ENCODE data around the gene GLIPR1. TPM values are rescaled to one million over a fixed set of nuclear protein-coding genes. Genes with fewer than 3 reads are reported as not detected.

GLIPR1 gene
- total RNA-seq, 2 experiments from 2014 or later: 41.3 to 47.7 TPM

DNA sequence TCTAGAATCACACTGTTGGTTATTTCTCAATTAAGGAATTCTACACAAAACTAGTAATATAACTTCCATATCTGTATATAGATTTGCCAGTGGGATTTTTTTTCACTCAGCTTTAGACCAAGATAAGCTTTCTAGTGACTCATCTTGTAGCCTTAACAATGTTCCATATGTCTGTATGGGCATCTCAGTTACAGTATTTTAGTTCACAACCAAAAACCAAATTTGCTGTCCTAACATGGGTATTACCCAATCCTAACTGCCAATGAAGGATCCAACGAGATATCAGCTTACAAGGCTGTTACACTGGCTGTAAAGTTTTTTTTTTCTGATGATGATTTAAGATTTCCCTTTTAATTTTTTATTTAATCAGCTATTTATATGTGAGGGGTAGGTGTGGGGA lies 62.4 kb downstream of the GLIPR1 start:
- intact Hi-C loops (cut with DNase I, micrococcal nuclease): no loop called here
- CTCF ChIA-PET: interaction anchor here (1.6 kb wide), 1 partner anchor 16 kb away, joined by 4 read pairs; no protein-coding TSS in a partner anchor
- POLR2A ChIA-PET: no interaction called here

DNA sequence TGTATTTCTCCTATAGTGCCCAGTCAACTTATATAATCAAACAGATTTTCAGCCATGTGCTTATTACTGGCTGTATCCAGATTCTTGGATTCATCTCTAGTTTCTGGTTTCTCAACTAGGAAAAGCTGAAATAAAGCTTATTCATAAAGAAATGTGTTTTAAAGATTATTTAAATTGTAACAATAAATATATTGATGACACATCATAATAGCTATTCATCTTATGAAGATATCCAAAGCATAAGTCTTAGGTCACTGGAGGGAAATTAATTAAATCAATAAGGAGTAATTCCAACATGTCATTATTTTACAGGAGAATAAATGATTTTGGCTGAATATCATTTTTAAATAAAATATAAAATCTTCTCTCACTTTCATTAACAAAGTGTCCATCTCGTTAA lies 63.0 kb downstream of the GLIPR1 start:
- H3K27me3 ChIP-seq (ENCODE audit: control insufficient read depth in 1 of 2, insufficient read depth in 2 of 2, low read length in 2 of 2): peaks cover 4 to 6% of the 10 kb centered on the region in 2 experiments
- H3K9me3 ChIP-seq (ENCODE audit: control insufficient read depth in 1 of 2, insufficient read depth in 1 of 2, low read length in 2 of 2): no peaks in the 10 kb centered on the region
- no peak overlapping the region for H3K27ac ChIP-seq (ENCODE audit: low read depth in 1 of 2, low read length in 2 of 2)
- H3K4me1 ChIP-seq (ENCODE audit: insufficient read depth, low read length): no peaks in the 10 kb centered on the region
- H3K36me3 ChIP-seq (ENCODE audit: insufficient read depth, low read length): no peaks in the 10 kb centered on the region
- H3K9me3 Mint-ChIP-seq: no peaks in the 10 kb centered on the region
- ChIA-PET CTCF (interaction anchor here (1.6 kb wide), 1 partner anchor 15 kb away, joined by 4 read pairs; no protein-coding TSS in a partner anchor), POLR2A (no interaction called here)
- DNase-seq (no peak), ATAC-seq (ENCODE audit: poor library complexity) (no peak)
- H3K4me3 Mint-ChIP-seq: no peak overlapping the region
- no peaks in the 10 kb centered on the region for H3K4me1 Mint-ChIP-seq (ENCODE audit: low read depth)
- intact Hi-C loops (cut with DNase I, micrococcal nuclease): no loop called here
- H3K4me3 ChIP-seq (ENCODE audit: low read length): no peak overlapping the region
- H3K27me3 Mint-ChIP-seq: peaks cover 41% of the 10 kb centered on the region
- H3K27ac Mint-ChIP-seq: no peak overlapping the region
- TF ChIP-seq, protein P1, sequence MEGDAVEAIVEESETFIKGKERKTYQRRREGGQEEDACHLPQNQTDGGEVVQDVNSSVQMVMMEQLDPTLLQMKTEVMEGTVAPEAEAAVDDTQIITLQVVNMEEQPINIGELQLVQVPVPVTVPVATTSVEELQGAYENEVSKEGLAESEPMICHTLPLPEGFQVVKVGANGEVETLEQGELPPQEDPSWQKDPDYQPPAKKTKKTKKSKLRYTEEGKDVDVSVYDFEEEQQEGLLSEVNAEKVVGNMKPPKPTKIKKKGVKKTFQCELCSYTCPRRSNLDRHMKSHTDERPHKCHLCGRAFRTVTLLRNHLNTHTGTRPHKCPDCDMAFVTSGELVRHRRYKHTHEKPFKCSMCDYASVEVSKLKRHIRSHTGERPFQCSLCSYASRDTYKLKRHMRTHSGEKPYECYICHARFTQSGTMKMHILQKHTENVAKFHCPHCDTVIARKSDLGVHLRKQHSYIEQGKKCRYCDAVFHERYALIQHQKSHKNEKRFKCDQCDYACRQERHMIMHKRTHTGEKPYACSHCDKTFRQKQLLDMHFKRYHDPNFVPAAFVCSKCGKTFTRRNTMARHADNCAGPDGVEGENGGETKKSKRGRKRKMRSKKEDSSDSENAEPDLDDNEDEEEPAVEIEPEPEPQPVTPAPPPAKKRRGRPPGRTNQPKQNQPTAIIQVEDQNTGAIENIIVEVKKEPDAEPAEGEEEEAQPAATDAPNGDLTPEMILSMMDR (IDR thresholded peaks at IDR 0.05): no peak
- no peaks in the 10 kb centered on the region for H3K36me3 Mint-ChIP-seq (ENCODE audit: low read depth)

More for the DNA sequence above, 62.4 kb downstream of the GLIPR1 start:
- Histone ChIP-seq H3K27ac (ENCODE audit: low read depth in 1 of 2, low read length in 2 of 2) (no peak overlapping the region), H3K4me1 (ENCODE audit: insufficient read depth, low read length) (no peaks in the 10 kb centered on the region), H3K9me3 (ENCODE audit: control insufficient read depth in 1 of 2, insufficient read depth in 1 of 2, low read length in 2 of 2) (no peaks in the 10 kb centered on the region), H3K4me3 (ENCODE audit: low read length) (no peak overlapping the region), H3K36me3 (ENCODE audit: insufficient read depth, low read length) (no peaks in the 10 kb centered on the region), H3K27me3 (ENCODE audit: control insufficient read depth in 1 of 2, insufficient read depth in 2 of 2, low read length in 2 of 2) (peaks cover 4 to 6% of the 10 kb centered on the region in 2 experiments)
- peaks cover 41% of the 10 kb centered on the region for H3K27me3 Mint-ChIP-seq
- DNase-seq (no peak), ATAC-seq (ENCODE audit: poor library complexity) (no peak)
- no peak overlapping the region for H3K4me3 Mint-ChIP-seq
- no peak overlapping the region for H3K27ac Mint-ChIP-seq
- H3K9me3 Mint-ChIP-seq: no peaks in the 10 kb centered on the region
- TF ChIP-seq, protein P1 (IDR thresholded peaks at IDR 0.05): no peak
- H3K4me1 Mint-ChIP-seq (ENCODE audit: low read depth): no peaks in the 10 kb centered on the region
- no peaks in the 10 kb centered on the region for H3K36me3 Mint-ChIP-seq (ENCODE audit: low read depth)

DNA sequence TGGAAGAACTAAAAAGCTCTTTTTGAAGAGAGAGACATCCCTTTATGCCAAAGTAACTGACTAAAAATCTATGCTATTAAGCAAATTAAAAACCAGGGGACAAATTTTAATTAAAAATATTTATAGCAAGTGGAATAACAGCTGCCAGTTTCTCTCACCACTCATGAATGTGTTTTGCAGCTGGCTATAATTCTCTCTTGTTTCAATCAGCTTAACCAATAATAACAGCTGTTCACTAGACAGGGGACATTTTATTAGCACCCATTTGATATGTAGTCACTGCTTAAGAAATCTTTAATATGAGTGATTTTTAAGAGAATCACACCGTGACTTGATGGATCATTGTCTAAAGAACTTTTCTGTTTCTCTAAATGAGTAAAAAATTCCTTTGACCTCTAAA lies 65.1 kb downstream of the GLIPR1 start:
- Histone ChIP-seq H3K9me3 (ENCODE audit: control insufficient read depth in 1 of 2, insufficient read depth in 1 of 2, low read length in 2 of 2) (no peaks in the 10 kb centered on the region), H3K4me3 (ENCODE audit: low read length) (no peak overlapping the region), H3K36me3 (ENCODE audit: insufficient read depth, low read length) (no peaks in the 10 kb centered on the region), H3K27me3 (ENCODE audit: control insufficient read depth in 1 of 2, insufficient read depth in 2 of 2, low read length in 2 of 2) (peaks cover 4 to 6% of the 10 kb centered on the region in 2 experiments), H3K27ac (ENCODE audit: low read depth in 1 of 2, low read length in 2 of 2) (no peak overlapping the region), H3K4me1 (ENCODE audit: insufficient read depth, low read length) (no peaks in the 10 kb centered on the region)
- H3K27ac Mint-ChIP-seq: no peak overlapping the region
- H3K4me3 Mint-ChIP-seq: no peak overlapping the region
- no peak for DNase-seq
- peaks cover 43% of the 10 kb centered on the region for H3K27me3 Mint-ChIP-seq
- no peaks in the 10 kb centered on the region for H3K36me3 Mint-ChIP-seq (ENCODE audit: low read depth)
- no peaks in the 10 kb centered on the region for H3K4me1 Mint-ChIP-seq (ENCODE audit: low read depth)
- POLR2A ChIA-PET: no interaction called here
- intact Hi-C loops (cut with DNase I, micrococcal nuclease): no loop called here
- TF ChIP-seq, protein P1 (IDR thresholded peaks at IDR 0.05): no peak
- CTCF ChIA-PET: no interaction called here
- no peaks in the 10 kb centered on the region for H3K9me3 Mint-ChIP-seq
- no peak for ATAC-seq (ENCODE audit: poor library complexity)

Measured in CD4-positive, alpha-beta T cell (primary cell).